ENCODE data around the gene TBX10. TPM values are rescaled to one million over a fixed set of nuclear protein-coding genes. Genes with fewer than 3 reads are reported as not detected.

Gene TBX10
- total RNA-seq, 1 experiment from 2014 or later = not detected

DNA sequence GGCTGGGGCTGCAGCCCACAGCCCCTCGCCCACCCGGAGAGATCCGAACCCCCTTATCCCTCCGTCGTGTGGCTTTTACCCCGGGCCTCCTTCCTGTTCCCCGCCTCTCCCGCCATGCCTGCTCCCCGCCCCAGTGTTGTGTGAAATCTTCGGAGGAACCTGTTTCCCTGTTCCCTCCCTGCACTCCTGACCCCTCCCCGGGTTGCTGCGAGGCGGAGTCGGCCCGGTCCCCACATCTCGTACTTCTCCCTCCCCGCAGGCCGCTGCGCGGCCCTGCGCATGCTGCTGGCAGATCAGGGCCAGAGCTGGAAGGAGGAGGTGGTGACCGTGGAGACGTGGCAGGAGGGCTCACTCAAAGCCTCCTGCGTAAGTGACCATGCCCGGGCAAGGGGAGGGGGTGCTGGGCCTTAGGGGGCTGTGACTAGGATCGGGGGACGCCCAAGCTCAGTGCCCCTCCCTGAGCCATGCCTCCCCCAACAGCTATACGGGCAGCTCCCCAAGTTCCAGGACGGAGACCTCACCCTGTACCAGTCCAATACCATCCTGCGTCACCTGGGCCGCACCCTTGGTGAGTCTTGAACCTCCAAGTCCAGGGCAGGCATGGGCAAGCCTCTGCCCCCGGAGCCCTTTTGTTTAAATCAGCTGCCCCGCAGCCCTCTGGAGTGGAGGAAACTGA, 55.2 kb downstream of the TBX10 start:
- Histone ChIP-seq H3K9me3 (ENCODE audit: control insufficient read depth, insufficient read depth, low read depth, low read length) (no peaks in the 10 kb centered on the region), H3K4me3 (ENCODE audit: low read depth in 2 of 2, low read length in 2 of 2) (peak overlapping the region; percentile 57 to 72), H3K36me3 (ENCODE audit: control insufficient read depth, insufficient read depth, low read length) (no peaks in the 10 kb centered on the region), H3K27me3 (ENCODE audit: control insufficient read depth, insufficient read depth, low read length) (no peaks in the 10 kb centered on the region), H3K4me1 (ENCODE audit: control insufficient read depth, insufficient read depth, low read length) (peaks cover 30% of the 10 kb centered on the region), H3K27ac (ENCODE audit: low read length) (peak overlapping the region; percentile 88)
- ATAC-seq (peak; percentile 59), DNase-seq (ENCODE audit: low read depth, low spot score) (no peak)
- CTCF ChIA-PET = interaction anchor here (0.6 kb wide), 1 partner anchor 30 kb away, joined by 4 read pairs; no protein-coding TSS in a partner anchor
- no TSS peak for BruUV-seq (replicated peaks)
- POLR2A ChIA-PET = interaction anchor here (0.5 to 1.0 kb wide), 2 partner anchors 8 to 46 kb away, joined by 3 read pairs; no protein-coding TSS in a partner anchor
- TF ChIP-seq REST (IDR thresholded peaks at IDR 0.05; ENCODE audit: insufficient read depth in 1 of 2, low read depth in 2 of 2, low read length in 1 of 2) (no peak), SIN3A (IDR thresholded peaks at IDR 0.05; ENCODE audit: borderline replicate concordance, insufficient read depth, low read depth, low read length) (no peak), TCF7L2 (IDR thresholded peaks at IDR 0.05; ENCODE audit: low read depth, low read length) (no peak), POLR2AphosphoS5 (IDR thresholded peaks at IDR 0.05; ENCODE audit: low read depth, low read length) (no peak)
- TF ChIP-seq, protein P1, sequence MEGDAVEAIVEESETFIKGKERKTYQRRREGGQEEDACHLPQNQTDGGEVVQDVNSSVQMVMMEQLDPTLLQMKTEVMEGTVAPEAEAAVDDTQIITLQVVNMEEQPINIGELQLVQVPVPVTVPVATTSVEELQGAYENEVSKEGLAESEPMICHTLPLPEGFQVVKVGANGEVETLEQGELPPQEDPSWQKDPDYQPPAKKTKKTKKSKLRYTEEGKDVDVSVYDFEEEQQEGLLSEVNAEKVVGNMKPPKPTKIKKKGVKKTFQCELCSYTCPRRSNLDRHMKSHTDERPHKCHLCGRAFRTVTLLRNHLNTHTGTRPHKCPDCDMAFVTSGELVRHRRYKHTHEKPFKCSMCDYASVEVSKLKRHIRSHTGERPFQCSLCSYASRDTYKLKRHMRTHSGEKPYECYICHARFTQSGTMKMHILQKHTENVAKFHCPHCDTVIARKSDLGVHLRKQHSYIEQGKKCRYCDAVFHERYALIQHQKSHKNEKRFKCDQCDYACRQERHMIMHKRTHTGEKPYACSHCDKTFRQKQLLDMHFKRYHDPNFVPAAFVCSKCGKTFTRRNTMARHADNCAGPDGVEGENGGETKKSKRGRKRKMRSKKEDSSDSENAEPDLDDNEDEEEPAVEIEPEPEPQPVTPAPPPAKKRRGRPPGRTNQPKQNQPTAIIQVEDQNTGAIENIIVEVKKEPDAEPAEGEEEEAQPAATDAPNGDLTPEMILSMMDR (IDR thresholded peaks at IDR 0.05) = no peak
- intact Hi-C loops (cut with micrococcal nuclease; ENCODE audit: unreplicated experiment) = no loop called here
- in situ Hi-C loops (cut with HindIII; ENCODE audit: low pct_unique_long_range_greater_than_20kb, low sequenced_read_pairs) = no loop called here

- ChIA-PET CTCF (interaction anchor here (0.6 to 1.6 kb wide), 2 partner anchors 11 to 29 kb away, joined by 4 read pairs; no protein-coding TSS in a partner anchor), POLR2A (interaction anchor here (0.5 to 1.0 kb wide), 2 partner anchors 9 to 18 kb away, joined by 3 read pairs; no protein-coding TSS in a partner anchor)
These were observed 56.0 kb downstream of the TBX10 start, which contains the start of gene GSTP1 for GRCh38 chr11:67583247-67584204. Gene GSTP1 (plus strand): TSS chr11:67583812. CDS start chr11:67583844, 32 bp downstream.

More at GRCh38 chr11:67583247-67584204, 56.0 kb downstream of the TBX10 start, which contains the start of gene GSTP1:
- ATAC-seq (peak; percentile 92), DNase-seq (ENCODE audit: low read depth, low spot score) (no peak)
- no TSS peak for BruUV-seq (replicated peaks)
- Histone ChIP-seq H3K27ac (ENCODE audit: low read length) (peak within 1 kb of the TSS; percentile 88), H3K27me3 (ENCODE audit: control insufficient read depth, insufficient read depth, low read length) (no peaks in the 10 kb centered on the region), H3K4me3 (ENCODE audit: low read depth in 2 of 2, low read length in 2 of 2) (peak within 1 kb of the TSS; percentile 57 to 72), H3K9me3 (ENCODE audit: control insufficient read depth, insufficient read depth, low read depth, low read length) (no peaks in the 10 kb centered on the region), H3K36me3 (ENCODE audit: control insufficient read depth, insufficient read depth, low read length) (no peaks in the 10 kb centered on the region), H3K4me1 (ENCODE audit: control insufficient read depth, insufficient read depth, low read length) (peaks cover 34% of the 10 kb centered on the region)
- intact Hi-C loops (cut with micrococcal nuclease; ENCODE audit: unreplicated experiment) (no loop called here), in situ Hi-C loops (cut with HindIII; ENCODE audit: low pct_unique_long_range_greater_than_20kb, low sequenced_read_pairs) (no loop called here)
- TF ChIP-seq, protein P1 (IDR thresholded peaks at IDR 0.05) = peak; percentile 95
- TF ChIP-seq SIN3A (IDR thresholded peaks at IDR 0.05; ENCODE audit: borderline replicate concordance, insufficient read depth, low read depth, low read length) = no peak
- peak; percentile 95 for TF ChIP-seq POLR2AphosphoS5 (IDR thresholded peaks at IDR 0.05; ENCODE audit: low read depth, low read length)
- no peak for TF ChIP-seq REST (IDR thresholded peaks at IDR 0.05; ENCODE audit: insufficient read depth in 1 of 2, low read depth in 2 of 2, low read length in 1 of 2)
- no peak for TF ChIP-seq TCF7L2 (IDR thresholded peaks at IDR 0.05; ENCODE audit: low read depth, low read length)
